ENCODE results near the gene ZNF436. TPM values are rescaled to one million over a fixed set of nuclear protein-coding genes. Genes with fewer than 3 reads are reported as not detected.

The ZNF436 gene
- total and polyA plus RNA-seq, 2 of the 13 experiments (the other 11 are each of a cell fraction or from before 2014, with no cell fraction given), result 4.3 to 9.9 TPM

- TF ChIP-seq TBL1XR1 (IDR thresholded peaks at IDR 0.05; ENCODE audit: borderline replicate concordance, low read length, partially characterized antibody) (no peak), ZNF282 (IDR thresholded peaks at IDR 0.05; ENCODE audit: partially characterized antibody) (no peak), ZNF343 (CRISPR knock-in tag; IDR thresholded peaks at IDR 0.05) (no peak)
These were observed 47.3 kb upstream of the ZNF436 start (continued) for GRCh38 chr1:23416964-23417363.

GRCh38 chr1:23408797-23409290, 39.2 kb upstream of the ZNF436 start:
- Histone ChIP-seq H3K4me1 (ENCODE audit: insufficient read depth, low read length) (no peaks in the 10 kb centered on the region), H3K36me3 (replicated peaks in 1 of 2; ENCODE audit: control insufficient read depth in 1 of 2, insufficient read depth in 2 of 2, low read length in 2 of 2) (peaks cover 9 to 48% of the 10 kb centered on the region in 2 experiments; a peak in 4 of 5 replicates), H3K27ac (ENCODE audit: extremely low read length, insufficient read depth, low read length) (no peak overlapping the region), H3K4me2 (ENCODE audit: low read depth, low read length) (no peak overlapping the region), H3K27me3 (ENCODE audit: control insufficient read depth in 1 of 2, insufficient read depth in 2 of 2, low read length in 2 of 2) (no peaks in the 10 kb centered on the region), H4K20me1 (ENCODE audit: insufficient read depth, low read length) (no peaks in the 10 kb centered on the region), H3K79me2 (ENCODE audit: insufficient read depth, low read length) (no peaks in the 10 kb centered on the region), H3K9ac (ENCODE audit: insufficient read depth, low read depth, low read length) (no peak overlapping the region), H2AFZ (ENCODE audit: low read length) (no peak overlapping the region), H3K9me3 (ENCODE audit: low read length) (no peaks in the 10 kb centered on the region), H3K4me3 (replicated peaks in 1 of 3; ENCODE audit: insufficient read depth in 1 of 3, low read depth in 2 of 3, low read length in 3 of 3) (no peak overlapping the region)
- intact Hi-C loops (cut with micrococcal nuclease; ENCODE audit: unreplicated experiment) (no loop called here), in situ Hi-C loops (cut with HindIII; ENCODE audit: extremely low pct_ligation_motif_present, low pct_unique_long_range_greater_than_20kb) (no loop called here)
- BruUV-seq (replicated peaks), result no TSS peak
- no peak for TF ChIP-seq MBNL3 (CRISPR knock-in tag; conservative IDR thresholded peaks at IDR 0.05)
- no peak for TF ChIP-seq CBX1 (IDR thresholded peaks at IDR 0.05; ENCODE audit: low read depth)
- TF ChIP-seq TIGD3 (CRISPR knock-in tag; IDR thresholded peaks at IDR 0.05; ENCODE audit: borderline replicate concordance), result no peak
- TF ChIP-seq ZNF180 (CRISPR knock-in tag; IDR thresholded peaks at IDR 0.05; ENCODE audit: borderline replicate concordance, low read depth), result no peak
- TF ChIP-seq MTF1 (CRISPR knock-in tag; IDR thresholded peaks at IDR 0.05), result no peak
- no peak for TF ChIP-seq POLR2AphosphoS5 (IDR thresholded peaks at IDR 0.05; ENCODE audit: low read depth, low read length)
- no peak for TF ChIP-seq ZNF501 (CRISPR knock-in tag; IDR thresholded peaks at IDR 0.05)
- TF ChIP-seq ZNF766 (CRISPR knock-in tag; IDR thresholded peaks at IDR 0.05; ENCODE audit: borderline replicate concordance), result no peak
- TF ChIP-seq ZNF703 (CRISPR knock-in tag; IDR thresholded peaks at IDR 0.05; ENCODE audit: borderline replicate concordance), result no peak
- no peak for TF ChIP-seq JUN (CRISPR knock-in tag; IDR thresholded peaks at IDR 0.05)
- TF ChIP-seq CSRNP1 (CRISPR knock-in tag; IDR thresholded peaks at IDR 0.05), result no peak
- TF ChIP-seq ZNF577 (CRISPR knock-in tag; IDR thresholded peaks at IDR 0.05; ENCODE audit: borderline replicate concordance, low read depth), result no peak
- TF ChIP-seq ZNF652 (CRISPR knock-in tag; IDR thresholded peaks at IDR 0.05; ENCODE audit: borderline replicate concordance, low read depth), result no peak
- no peak for TF ChIP-seq MIER2 (CRISPR knock-in tag; IDR thresholded peaks at IDR 0.05)
- TF ChIP-seq FOXJ3 (CRISPR knock-in tag; IDR thresholded peaks at IDR 0.05; ENCODE audit: borderline replicate concordance), result no peak
- no peak for TF ChIP-seq ZNF660 (CRISPR knock-in tag; IDR thresholded peaks at IDR 0.05; ENCODE audit: borderline replicate concordance, low read depth)
- TF ChIP-seq MED8 (CRISPR knock-in tag; IDR thresholded peaks at IDR 0.05; ENCODE audit: insufficient replicate concordance), result no peak
- TF ChIP-seq STAG1 (CRISPR knock-in tag; IDR thresholded peaks at IDR 0.05), result no peak
- 95% methylated on average over 7 of the region's 7 CpGs for WGBS (ENCODE audit: low lambda C conversion rate)
- ATAC-seq (no peak), DNase-seq (ENCODE audit: low spot score) (no peak), FAIRE-seq (no peak)
- ChIA-PET CTCF (ENCODE audit: low intra/inter-chr PET ratio, low total read pairs) (no interaction called here), POLR2A (no interaction called here)

Measured in HepG2 (cell line).